ENCODE data around the gene MAP3K1.

MAP3K1 gene

GRCh38 chr5:56814361-56814962, 887 bp upstream of the MAP3K1 start:
- in situ Hi-C loops (cut with HindIII; ENCODE audit: low sequenced_read_pairs), result no loop called here
- TF ChIP-seq CTCF (IDR thresholded peaks at IDR 0.05; ENCODE audit: low read depth, low read length, missing control alignments), result no peak
- peak overlapping the region; percentile 86 for H3K4me3 ChIP-seq (ENCODE audit: low read depth, low read length)
- DNase-seq (ENCODE audit: low read depth), result no peak

- no peak for TF ChIP-seq CTCF (IDR thresholded peaks at IDR 0.05; ENCODE audit: low read depth, low read length, missing control alignments)
- in situ Hi-C loops (cut with HindIII; ENCODE audit: low sequenced_read_pairs), result no loop called here
- peak overlapping the region; percentile 86 for H3K4me3 ChIP-seq (ENCODE audit: low read depth, low read length)
- DNase-seq (ENCODE audit: low read depth), result no peak
These were observed 553 bp downstream of the MAP3K1 start for GRCh38 chr5:56815658-56816545.

- no peak for DNase-seq (ENCODE audit: low read depth)
- no peak for TF ChIP-seq CTCF (IDR thresholded peaks at IDR 0.05; ENCODE audit: low read depth, low read length, missing control alignments)
- H3K4me3 ChIP-seq (ENCODE audit: low read depth, low read length), result peak overlapping the region; percentile 86
- in situ Hi-C loops (cut with HindIII; ENCODE audit: low sequenced_read_pairs), result no loop called here
These were observed 1.3 kb downstream of the MAP3K1 start for GRCh38 chr5:56816546-56817081.

GRCh38 chr5:56817263-56818014, 2.1 kb downstream of the MAP3K1 start:
- TF ChIP-seq CTCF (IDR thresholded peaks at IDR 0.05; ENCODE audit: low read depth, low read length, missing control alignments), result no peak
- H3K4me3 ChIP-seq (ENCODE audit: low read depth, low read length), result peak overlapping the region; percentile 86
- in situ Hi-C loops (cut with HindIII; ENCODE audit: low sequenced_read_pairs), result no loop called here
- no peak for DNase-seq (ENCODE audit: low read depth)

GRCh38 chr5:56818450-56819037, 3.2 kb downstream of the MAP3K1 start:
- TF ChIP-seq CTCF (IDR thresholded peaks at IDR 0.05; ENCODE audit: low read depth, low read length, missing control alignments), result peak; percentile 34
- no peak for DNase-seq (ENCODE audit: low read depth)
- H3K4me3 ChIP-seq (ENCODE audit: low read depth, low read length), result no peak overlapping the region
- in situ Hi-C loops (cut with HindIII; ENCODE audit: low sequenced_read_pairs), result no loop called here

Measured in astrocyte of the cerebellum (primary cell).